Measurements from ENCODE around the gene PODXL. TPM values are rescaled to one million over a fixed set of nuclear protein-coding genes. Genes with fewer than 3 reads are reported as not detected.
"Not testable (repeated sequence)": the region's sequence is repeated elsewhere in the genome, so short reads cannot be mapped to it uniquely, and the experiment has no call there.

Gene PODXL
- polyA plus RNA-seq, 5 donors, result 39.6 to 62.2 (median 52.0) TPM

DNA sequence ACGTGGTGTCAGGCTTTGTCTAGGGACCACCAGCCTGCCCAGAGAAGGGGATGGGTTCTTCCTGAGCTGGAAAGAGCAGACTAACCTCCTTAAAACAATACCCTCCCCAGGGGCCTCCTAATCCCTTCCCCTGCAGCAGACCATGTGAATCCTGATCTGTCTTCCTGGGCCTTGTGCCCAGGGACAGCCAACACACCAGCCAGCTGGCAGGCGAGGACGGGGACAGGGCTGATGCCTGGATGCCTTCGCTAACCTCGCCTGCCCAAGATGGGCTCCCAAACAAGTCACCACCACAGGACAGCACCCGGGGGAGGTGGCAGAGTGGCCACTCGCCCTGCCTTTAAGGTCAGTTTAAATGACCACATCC is 17.6 kb downstream of the PODXL start:
- DNase-seq, result no peak

DNA sequence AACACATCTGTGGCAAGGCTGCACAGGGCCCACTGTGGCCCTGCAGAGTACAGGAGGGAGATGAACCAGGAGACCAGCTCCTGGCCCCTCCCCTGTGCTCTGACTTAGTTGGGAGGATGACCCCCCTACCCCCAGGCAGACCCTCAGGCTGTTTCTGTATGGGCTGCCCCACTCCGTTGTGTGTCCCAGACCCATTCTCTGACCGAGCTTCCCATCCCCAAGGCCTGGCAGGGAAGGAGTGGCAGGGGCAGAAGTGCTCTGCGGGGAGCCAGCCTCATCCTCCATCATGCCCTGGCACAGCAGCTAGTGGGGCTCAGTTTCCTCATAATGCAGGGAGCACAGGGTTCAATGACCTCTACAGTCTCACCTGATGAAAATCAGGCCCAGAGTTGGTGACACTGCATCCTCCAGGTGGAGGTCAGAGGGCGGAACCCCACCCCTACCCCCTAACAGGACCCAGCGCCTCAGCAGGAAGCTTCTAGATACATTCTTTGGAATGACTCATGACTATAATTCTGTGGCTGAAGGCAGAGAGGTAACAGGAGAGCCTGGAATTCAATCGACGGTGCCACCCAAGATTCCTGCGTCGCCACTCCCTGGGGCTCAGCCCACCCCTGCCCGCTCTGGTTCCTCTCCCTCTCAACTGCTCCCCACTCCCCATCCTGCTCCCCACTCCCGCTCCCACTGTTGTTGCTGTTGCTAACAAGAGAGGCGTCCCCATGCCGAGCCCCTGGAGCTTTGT is 18.2 kb downstream of the PODXL start:
- DNase-seq, result no peak

DNA sequence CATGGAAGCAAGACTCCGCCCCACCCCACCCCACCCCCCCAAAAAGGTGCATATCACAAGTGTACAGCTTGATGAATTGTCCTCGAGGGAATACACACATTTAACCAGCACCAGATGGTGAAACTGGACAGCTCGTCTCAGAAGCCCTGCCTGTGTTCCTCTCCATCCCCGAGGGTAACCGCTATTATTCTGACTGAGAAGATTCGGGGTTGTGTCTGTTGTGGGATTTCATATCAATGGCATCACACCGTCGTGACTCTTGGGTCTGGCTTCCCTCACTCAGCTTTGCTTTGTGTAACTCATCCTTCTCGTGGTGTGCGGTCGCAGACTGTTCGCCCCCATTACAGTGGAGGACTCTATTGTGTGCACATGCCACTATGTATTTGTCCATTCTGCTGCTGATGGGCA is 18.9 kb downstream of the PODXL start:
- DNase-seq, result no peak

DNA sequence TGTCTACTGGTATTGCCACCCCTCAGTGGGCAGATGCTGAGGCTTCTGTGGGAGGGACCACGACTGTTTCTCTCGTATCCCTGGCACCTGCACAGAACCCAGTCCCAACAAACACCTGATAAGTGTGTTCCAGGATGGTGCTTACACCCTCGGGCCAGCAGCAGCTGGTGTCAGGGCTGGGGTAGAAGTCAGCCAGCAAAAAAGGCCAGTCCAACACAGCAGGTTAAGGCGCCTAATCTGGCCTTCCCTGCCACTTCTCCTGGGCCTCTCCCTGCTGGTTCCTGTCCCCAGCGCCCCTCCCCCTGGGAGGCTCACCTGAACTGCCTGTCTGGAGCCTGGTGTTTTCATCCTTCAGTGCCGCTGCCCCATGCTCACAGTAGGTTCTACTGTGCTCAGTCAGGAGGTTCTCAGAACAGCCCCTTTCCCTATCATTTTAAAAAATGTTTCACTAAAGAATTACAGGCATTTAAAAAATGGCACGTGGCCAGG is 20.0 kb downstream of the PODXL start:
- DNase-seq, result no peak

DNA sequence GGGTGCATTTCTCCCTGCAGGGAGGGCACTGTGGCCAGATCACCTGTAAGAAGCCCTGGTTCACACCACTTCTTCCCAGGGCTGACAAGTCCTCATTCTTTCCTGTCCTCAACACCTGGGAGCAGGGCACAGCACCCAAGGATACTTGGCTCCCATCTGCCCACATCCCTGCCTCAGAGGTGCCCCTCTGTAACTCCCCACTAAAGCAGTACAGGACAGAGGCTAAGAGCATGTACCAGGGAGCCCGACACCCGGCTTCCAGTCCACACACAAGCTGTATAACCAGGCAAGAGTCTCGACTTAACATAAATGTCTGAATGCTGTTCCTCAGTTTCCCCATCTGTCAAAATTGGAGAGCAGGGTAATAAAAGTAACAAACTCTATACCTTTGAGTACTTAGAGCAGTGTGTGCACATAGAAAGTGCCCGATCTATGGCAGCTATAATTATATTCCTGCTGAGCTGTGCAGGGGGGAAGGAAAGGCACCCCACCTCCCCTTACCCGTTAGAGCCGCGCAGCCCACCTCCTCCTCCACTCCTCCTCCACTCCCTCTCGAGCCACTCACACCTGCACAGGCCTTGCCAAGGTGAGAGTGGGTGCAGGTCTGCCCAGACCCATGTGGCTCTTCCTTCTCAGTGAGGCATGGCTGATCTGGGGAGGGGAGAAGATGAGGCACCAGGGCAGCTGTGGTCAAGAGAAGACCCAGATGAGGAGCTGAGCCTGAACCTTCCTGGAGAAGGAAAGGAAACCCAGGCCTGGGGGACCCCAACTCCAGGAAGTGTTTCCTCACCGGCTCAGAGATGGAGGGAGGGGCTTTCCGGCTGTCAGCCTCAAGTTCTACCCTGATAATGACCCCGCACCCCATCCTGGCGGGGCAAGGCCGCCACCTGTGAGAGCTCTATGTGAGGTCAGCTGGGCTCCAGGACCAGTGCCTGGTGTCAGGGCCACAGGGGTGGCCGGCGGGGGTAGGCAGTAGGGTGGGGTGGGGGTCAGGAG is 22.6 kb downstream of the PODXL start:
- DNase-seq, result no peak

DNA sequence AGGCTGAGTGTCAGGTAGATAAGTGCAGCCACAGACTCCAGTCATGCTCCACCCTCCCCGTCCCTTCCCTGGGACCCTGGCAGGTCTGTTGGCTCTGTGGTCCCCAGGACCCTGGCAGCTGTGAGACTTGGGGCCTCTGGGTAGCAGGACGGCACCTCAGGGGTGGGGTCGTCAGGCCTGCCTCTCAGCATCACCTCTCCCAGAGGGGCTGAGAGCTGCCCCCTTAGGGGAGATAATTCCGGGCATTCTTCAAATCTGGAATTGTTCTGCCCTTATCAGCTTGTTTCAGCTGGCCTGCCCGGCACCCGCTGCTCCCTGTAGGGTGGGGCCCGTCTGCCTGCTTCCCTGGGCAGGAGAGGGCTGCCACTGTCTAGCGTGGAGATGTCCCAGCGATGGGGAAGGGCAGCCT is 23.3 kb downstream of the PODXL start:
- no peak for DNase-seq

DNA sequence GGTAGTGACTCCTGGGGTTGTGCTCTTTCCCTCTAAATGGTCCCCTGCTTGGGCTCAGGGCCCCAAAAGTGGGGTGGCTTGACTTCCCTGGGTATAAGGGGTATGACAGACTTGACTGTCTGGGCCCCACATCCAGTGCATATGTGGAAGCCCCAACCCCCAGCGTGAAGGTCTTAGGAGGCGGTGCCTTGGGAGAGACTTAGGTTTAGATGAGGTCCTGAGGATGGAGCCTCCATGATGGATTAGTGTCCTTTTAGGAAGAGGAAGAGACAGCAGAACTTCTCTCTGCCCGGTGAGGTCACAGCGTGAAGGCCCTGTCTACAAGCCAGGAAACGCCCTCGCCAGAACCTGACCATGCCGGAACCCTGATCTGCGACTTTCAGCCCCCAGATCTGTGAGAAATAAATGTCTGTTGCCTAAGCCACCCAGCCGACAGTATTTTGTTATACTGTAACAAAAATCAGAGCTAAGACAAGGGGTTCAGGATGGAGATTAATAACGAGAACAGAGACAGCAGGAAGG is 23.8 kb downstream of the PODXL start:
- DNase-seq, result no peak

DNA sequence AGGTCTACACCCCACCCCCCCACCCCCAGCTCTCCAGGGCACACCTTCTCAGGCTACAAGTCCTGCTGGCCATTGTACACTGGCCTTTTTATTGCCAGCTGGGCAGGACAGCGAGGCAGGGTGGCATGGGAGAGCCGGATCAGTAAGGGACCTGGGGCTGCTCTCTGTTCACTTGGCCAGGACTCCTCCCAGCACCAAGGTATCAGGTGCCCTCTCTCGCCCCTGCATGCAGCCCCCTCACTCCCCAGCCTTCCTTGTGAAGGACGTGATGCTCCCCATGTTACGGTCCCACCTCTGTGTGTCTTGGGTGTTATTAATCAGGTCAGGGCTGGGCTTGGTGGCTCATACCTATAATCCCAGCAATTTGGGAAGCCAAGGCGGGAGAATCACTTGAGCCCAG is 26.3 kb downstream of the PODXL start:
- DNase-seq, result no peak

DNA sequence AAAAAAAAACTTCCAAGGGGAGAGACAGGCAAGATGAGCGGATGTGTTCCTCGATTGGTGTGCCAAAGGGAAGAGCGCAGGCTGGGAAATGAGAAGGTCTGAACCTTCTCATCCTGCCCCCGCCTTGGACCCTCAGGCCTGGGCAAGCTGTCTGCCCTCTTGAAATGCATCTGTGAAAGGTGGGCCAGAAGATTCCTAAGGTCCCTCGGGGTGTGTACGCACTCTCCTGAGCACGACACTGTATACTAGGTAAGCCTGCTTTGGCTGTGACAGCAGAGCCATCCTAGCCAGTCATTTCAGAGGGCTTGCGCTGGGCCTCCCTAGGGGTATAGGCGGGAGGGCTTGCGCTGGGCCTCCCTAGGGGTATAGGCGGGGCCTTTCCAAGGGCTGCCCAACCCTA is 26.8 kb downstream of the PODXL start:
- no peak for DNase-seq

DNA sequence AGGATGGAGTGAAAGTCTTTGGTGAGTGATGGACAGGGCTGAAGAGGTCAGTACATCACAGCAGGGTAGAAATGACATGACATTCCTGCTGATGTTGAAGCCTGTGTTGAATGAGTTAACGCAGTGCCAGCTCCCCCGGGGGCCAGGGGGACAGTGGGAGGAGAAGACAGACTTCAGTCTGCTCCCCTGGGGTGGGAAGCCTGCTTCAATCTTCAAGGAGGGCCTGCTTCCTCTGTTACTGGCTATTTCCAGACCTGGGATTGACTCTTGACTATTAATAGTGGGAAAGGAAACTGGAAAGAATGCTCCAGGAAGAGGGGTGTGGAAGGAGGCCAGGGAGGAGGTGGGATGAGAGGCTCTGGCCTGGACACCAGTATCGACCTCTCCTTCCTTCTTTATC is 27.2 kb downstream of the PODXL start:
- DNase-seq, result no peak

DNA sequence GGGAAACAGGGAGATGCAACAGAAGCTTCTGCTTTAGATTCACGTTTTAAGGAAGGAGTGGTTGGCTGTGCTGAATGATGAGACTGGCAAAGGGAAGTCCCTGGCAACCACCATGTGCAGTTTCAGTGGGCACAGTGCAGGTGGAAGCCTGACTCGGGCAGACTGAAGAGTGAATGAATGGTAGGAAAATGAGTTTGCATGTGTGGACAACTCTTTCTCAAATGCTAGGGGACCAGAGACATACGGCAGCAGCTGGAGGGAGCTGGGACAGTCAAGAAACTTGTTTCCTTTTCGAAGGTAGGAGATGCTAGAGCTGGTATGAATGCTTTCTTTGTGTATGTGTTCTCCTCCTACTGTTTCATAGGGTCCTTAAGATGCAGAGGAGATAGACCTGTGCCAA is 29.0 kb downstream of the PODXL start:
- DNase-seq, result no peak

DNA sequence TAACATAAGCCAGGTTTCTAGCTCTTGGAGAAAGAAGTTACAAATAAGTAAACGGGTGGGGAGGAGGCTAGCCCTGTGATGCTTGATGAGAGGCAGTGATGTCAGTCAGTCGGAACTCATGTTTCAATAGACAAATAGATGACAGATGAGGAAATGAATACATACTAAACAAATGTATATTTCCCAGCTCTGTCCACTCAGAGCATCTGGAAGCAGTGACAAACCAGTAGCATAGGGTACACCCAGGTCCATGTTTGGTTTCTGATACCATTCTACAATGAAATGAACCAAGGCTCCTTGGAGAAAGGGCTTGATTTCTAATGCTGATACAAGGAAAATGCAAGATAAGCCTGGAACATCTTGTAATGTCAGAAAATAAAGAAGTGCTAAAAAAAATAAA is 30.6 kb downstream of the PODXL start:
- no peak for DNase-seq

DNA sequence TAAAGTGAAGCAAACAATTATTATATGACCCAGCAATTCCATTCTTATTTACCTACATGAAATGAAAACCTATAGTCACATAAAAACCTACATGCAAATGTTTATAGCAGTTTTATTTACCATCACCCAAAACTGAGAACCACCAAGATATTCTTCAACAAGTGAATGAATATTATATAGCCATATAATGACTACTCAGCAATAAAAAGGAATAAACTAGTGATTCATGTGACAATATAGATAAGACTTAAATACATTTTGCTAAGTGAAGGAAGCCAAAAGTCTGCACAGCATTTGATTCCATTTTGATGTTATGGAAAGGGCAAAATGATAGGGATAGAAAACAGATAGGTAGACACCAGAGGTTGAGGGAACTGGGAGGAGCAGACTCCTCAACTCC is 31.7 kb downstream of the PODXL start:
- DNase-seq, result no peak

DNA sequence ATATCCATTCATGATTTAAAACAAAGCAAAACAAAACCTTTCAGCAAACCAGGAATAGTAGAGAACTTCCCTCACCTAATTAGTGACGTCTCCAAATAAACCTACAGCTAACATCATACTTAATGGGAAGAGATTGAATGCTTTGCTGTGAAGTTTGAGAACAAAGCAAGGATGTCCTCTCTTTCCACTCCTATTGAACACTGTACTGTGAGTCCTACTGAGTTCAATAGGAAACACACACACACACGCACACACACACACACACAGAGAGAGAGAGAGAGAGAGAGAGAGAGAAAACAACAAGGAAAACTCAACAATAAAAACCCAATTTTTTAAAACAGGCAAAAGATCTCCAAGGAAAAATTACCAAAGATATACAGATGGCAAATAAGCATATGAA is 32.3 kb downstream of the PODXL start:
- DNase-seq, result no peak

DNA sequence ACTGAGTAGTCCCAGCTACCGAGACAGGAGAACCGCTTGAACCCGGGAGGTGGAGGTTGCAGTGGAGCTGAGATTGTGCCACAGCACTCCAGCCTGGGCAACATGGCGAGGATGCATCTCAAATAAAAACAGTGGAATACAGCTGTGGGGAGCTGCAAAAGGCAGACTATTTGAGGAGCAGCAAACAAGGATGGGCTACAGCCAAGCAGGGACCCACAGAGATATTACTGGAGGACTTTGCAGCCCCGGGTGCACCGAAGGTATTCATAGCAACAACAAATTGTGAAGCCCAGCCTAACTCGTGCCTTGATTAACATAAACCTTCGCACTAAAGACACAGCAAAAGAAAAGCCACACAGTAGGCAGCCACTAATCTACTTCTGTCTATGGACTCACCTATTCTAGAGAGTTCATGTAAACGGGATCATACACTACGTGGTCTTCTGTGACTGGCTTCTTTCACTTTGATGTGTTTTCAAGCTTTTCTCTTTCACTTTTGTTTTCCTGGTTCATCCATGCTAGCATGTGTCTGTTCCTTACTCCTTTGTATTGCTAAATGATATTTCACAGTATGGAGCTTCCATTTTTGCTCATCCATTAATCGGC is 34.0 kb downstream of the PODXL start:
- DNase-seq, result no peak

DNA sequence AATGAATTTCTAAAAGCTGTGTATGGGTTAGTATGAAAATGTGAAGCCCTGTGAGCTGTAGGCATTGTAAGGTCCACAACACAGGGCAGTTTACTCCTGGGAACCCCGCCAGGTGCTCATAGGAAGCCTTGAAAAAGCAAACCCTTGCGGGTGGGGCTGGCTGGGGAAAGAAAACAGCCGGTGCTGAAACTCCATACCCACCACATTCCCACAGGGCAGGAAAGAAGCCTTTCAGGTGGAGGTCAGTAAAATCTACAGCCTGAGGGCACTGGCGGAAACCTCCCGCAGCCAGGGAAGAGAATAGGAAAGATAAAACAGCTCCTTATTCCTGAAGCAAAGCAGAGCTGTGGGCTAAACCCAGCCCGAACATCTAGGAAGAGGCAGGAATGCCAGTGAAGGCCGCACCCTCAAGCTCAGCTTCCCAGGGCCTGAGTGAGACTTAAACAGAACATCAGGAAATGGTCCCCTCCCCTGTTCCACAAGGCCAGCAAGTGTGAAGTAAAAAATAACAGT is 34.7 kb downstream of the PODXL start:
- no peak for DNase-seq

DNA sequence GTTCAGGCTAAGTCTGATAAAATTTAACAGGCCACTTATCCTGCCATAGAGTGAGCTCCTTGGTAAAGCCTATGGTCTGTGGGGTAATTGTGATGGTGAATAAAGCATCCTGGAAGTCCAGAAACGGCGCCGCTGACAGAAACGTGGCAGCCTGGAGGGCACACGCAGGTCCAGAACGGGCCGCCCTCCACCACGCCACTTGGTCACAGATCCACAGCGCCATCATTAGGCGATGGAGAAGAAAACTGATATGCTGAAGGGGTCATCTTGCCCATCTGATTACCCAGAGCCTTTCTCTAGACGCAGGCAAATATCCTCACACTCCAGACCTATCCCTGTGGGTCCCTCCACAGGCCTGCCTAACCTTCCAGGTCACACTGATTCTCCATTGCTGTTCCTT is 37.8 kb downstream of the PODXL start:
- no peak for DNase-seq

DNA sequence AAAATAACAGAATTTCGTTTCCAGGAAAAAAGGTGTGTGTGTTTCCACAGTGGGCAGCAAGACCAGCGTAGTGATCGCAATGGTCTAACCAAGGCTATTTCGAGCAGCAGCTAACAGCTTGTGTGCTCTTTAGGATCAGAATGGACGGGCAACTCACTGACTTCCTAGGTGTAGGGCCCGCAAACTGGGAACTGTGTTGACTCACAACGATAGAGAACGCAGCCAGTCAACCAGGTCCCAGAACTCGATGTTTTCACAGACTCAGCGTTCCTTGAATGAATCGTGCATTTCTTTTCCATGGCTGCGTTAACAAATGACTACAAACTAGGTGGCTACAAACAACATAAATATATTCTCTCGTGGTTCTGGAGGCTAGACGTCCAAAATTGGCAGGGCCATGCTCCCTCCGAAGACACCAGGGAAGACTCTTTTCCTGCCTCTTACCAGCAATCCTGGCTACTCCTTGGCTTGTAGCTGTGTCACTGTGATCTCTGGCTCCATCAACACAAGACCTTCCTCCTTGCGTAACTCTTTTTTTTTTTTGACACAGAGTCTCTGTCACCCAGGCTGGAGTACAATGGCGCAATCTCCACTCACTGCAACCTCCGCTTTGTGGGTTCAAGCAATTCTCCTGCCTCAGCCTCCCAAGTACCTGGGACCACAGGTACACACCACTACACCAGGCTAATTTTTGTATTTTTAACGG is 39.1 kb downstream of the PODXL start:
- no peak for DNase-seq

DNA sequence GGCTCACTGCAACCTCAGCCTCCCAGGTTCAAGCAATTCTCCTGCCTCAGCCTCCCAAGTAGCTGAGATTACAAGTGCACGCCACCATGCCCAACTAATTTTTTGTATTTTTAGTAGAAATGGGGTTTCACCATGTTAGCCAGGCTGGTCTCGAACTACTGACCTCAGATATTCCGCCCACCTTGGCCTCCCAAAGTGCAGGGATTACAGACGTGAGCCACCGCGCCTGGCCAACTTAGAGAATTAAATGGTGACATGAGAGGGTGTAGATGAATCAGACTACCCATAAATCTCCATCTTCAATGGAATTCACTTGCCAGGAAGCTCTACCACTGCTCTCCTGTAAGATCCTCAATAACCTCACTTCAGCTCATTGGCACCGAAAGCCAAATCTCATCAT is 41.0 kb downstream of the PODXL start:
- DNase-seq, result not testable (repeated sequence)

DNA sequence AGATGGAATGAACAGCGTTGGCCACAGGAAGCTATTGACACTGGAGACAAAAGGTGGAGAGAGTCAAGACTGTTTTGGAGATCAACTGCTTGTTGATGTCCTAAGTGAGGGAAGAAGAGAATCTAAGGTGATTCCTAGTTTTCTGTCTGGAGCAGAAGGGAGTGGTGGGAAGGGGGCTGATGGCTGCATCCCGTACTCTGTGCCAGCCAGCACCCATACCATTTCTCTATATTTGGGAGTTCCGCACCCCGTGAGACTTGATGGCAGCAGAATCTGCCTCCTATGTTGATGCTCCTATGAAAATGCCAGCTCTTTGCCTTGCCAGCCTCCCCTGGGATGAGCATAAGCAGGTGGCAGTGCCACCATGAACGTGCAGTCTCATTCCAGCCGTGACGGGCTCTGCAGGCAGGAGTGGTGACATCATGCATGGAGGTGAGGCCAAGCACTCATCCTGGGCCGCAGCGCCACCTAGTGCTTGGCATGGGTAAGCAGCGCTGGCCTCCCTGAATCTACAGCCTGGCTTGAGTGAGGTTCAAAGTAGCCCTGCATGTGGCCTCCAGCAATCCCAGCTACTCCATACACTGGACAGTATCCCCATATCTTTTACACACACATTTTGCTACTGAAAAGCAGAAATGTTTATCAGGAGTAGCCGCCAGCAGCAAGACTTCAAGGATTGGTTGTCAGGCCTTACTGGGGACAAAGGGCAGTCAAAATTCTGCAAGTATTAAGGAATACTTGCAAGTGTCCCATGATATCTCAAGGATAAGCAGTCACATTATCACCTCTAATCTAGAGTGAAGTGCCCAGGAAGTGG is 43.0 kb downstream of the PODXL start:
- peak; percentile 67 to 70 for DNase-seq

All from right lung (tissue), 5 donors.